ENCODE measurements around the gene AURKB. TPM values are rescaled to one million over a fixed set of nuclear protein-coding genes. Genes with fewer than 3 reads are reported as not detected.

AURKB gene
- total and polyA plus RNA-seq, 10 of the 15 experiments (the other 5 are each of a cell fraction or from before 2014, with no cell fraction given) = 52.7 to 209 (median 128) TPM

DNA sequence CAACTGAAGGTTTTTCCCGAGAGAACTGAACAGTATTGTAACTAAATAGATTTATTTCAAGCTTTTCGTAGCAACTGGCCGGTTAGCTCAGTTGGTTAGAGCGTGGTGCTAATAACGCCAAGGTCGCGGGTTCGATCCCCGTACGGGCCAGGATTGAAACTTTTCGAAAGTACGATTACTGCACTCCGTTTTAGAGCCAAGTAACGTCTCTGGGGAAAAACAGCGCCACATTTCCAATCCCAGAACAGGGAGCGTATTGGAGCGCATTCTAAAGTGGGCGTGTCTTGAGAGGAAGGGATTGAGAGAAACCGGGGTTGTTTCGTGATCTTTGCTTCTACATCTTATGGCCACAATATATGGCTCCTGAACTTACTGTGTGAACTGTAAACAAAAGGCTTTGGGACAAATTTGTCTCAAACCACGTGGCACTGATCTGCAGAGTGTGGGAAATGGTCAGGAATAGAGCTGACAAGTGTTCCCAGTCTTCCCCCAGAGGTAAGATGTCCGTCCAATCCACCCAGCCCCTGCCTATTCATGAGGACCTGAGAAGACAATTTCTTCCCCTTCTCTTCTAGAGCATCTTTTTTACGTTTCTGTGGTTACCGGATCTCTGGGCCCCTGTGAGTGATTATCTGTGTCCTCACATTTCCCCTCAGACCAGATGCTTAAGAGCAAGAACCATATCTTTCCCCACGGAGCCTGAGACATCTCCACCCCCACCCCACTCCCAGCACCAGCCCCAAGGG lies 22.7 kb downstream of the AURKB start (continued):
- TF ChIP-seq CREM (IDR thresholded peaks at IDR 0.05; ENCODE audit: low read depth) (peak; percentile 61; the same call in 1 of the 2 replicates), NFXL1 (IDR thresholded peaks at IDR 0.05; ENCODE audit: borderline replicate concordance) (no peak), CBX5 (IDR thresholded peaks at IDR 0.05; ENCODE audit: low read depth) (no peak; the same call in 1 of the 2 replicates), POLR2AphosphoS2 (IDR thresholded peaks at IDR 0.05; ENCODE audit: low read depth, low read length) (no peak), ASH2L (IDR thresholded peaks at IDR 0.05; ENCODE audit: borderline replicate concordance, low read depth) (no peak), ETV6 (conservative IDR thresholded peaks at IDR 0.05 in 1 of 2, IDR thresholded peaks at IDR 0.05 in 1 of 2; ENCODE audit: borderline replicate concordance in 1 of 2, low read depth in 1 of 2) (no peak), ZSCAN29 (IDR thresholded peaks at IDR 0.05) (peak; percentile 98), MXI1 (IDR thresholded peaks at IDR 0.05; ENCODE audit: low read depth, low read length) (0 out of 2 replicates have a peak, but pooled peaks have one; percentile 39), EZH2 (IDR thresholded peaks at IDR 0.05; ENCODE audit: borderline replicate concordance, control insufficient read depth, low read depth, low read length) (no peak), NFYB (IDR thresholded peaks at IDR 0.05; ENCODE audit: insufficient read depth, low read depth, low read length) (peak; percentile 30; the same call in 1 of the 2 replicates), CBX3 (IDR thresholded peaks at IDR 0.05; ENCODE audit: borderline replicate concordance, low read depth) (no peak), ZBED1 (IDR thresholded peaks at IDR 0.05; ENCODE audit: borderline replicate concordance) (peak; percentile 75), ZNF384 (IDR thresholded peaks at IDR 0.05; ENCODE audit: borderline replicate concordance, low read depth, low read length) (no peak), SMAD5 (IDR thresholded peaks at IDR 0.05; ENCODE audit: low read depth) (no peak)
- TF ChIP-seq, protein P1, sequence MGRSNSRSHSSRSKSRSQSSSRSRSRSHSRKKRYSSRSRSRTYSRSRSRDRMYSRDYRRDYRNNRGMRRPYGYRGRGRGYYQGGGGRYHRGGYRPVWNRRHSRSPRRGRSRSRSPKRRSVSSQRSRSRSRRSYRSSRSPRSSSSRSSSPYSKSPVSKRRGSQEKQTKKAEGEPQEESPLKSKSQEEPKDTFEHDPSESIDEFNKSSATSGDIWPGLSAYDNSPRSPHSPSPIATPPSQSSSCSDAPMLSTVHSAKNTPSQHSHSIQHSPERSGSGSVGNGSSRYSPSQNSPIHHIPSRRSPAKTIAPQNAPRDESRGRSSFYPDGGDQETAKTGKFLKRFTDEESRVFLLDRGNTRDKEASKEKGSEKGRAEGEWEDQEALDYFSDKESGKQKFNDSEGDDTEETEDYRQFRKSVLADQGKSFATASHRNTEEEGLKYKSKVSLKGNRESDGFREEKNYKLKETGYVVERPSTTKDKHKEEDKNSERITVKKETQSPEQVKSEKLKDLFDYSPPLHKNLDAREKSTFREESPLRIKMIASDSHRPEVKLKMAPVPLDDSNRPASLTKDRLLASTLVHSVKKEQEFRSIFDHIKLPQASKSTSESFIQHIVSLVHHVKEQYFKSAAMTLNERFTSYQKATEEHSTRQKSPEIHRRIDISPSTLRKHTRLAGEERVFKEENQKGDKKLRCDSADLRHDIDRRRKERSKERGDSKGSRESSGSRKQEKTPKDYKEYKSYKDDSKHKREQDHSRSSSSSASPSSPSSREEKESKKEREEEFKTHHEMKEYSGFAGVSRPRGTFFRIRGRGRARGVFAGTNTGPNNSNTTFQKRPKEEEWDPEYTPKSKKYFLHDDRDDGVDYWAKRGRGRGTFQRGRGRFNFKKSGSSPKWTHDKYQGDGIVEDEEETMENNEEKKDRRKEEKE (IDR thresholded peaks at IDR 0.05) = no peak
- TF ChIP-seq, protein P2, sequence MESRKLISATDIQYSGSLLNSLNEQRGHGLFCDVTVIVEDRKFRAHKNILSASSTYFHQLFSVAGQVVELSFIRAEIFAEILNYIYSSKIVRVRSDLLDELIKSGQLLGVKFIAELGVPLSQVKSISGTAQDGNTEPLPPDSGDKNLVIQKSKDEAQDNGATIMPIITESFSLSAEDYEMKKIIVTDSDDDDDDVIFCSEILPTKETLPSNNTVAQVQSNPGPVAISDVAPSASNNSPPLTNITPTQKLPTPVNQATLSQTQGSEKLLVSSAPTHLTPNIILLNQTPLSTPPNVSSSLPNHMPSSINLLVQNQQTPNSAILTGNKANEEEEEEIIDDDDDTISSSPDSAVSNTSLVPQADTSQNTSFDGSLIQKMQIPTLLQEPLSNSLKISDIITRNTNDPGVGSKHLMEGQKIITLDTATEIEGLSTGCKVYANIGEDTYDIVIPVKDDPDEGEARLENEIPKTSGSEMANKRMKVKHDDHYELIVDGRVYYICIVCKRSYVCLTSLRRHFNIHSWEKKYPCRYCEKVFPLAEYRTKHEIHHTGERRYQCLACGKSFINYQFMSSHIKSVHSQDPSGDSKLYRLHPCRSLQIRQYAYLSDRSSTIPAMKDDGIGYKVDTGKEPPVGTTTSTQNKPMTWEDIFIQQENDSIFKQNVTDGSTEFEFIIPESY (IDR thresholded peaks at IDR 0.05) = no peak
- TF ChIP-seq, protein P3, sequence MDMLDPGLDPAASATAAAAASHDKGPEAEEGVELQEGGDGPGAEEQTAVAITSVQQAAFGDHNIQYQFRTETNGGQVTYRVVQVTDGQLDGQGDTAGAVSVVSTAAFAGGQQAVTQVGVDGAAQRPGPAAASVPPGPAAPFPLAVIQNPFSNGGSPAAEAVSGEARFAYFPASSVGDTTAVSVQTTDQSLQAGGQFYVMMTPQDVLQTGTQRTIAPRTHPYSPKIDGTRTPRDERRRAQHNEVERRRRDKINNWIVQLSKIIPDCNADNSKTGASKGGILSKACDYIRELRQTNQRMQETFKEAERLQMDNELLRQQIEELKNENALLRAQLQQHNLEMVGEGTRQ (IDR thresholded peaks at IDR 0.05; ENCODE audit: borderline replicate concordance, low read depth, low read length) = no peak
- TF ChIP-seq, protein P4, sequence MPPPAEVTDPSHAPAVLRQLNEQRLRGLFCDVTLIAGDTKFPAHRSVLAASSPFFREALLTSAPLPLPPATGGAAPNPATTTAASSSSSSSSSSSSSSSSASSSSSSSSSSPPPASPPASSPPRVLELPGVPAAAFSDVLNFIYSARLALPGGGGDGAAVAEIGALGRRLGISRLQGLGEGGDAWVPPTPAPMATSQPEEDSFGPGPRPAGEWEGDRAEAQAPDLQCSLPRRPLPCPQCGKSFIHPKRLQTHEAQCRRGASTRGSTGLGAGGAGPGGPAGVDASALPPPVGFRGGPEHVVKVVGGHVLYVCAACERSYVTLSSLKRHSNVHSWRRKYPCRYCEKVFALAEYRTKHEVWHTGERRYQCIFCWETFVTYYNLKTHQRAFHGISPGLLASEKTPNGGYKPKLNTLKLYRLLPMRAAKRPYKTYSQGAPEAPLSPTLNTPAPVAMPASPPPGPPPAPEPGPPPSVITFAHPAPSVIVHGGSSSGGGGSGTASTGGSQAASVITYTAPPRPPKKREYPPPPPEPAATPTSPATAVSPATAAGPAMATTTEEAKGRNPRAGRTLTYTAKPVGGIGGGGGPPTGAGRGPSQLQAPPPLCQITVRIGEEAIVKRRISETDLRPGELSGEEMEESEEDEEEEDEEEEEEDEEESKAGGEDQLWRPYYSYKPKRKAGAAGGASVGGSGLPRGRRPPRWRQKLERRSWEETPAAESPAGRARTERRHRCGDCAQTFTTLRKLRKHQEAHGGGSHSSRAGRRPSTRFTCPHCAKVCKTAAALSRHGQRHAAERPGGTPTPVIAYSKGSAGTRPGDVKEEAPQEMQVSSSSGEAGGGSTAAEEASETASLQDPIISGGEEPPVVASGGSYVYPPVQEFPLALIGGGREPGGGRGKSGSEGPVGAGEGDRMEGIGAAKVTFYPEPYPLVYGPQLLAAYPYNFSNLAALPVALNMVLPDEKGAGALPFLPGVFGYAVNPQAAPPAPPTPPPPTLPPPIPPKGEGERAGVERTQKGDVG (CRISPR knock-in tag; IDR thresholded peaks at IDR 0.05) = no peak

Measured in GM12878 (cell line).